Endometrial microvascular endothelial cells (primary cell): ENCODE results near the gene ELAVL2. TPM values are rescaled to one million over a fixed set of nuclear protein-coding genes. Genes with fewer than 3 reads are reported as not detected.

Source experiments
- in situ Hi-C: cut with HindIII; loops from 2 replicates; pipeline ENCODE4 v1.10.0; 2017; ENCODE audit warnings: low sequenced_read_pairs, low pct_unique_long_range_greater_than_20kb; ENCODE audit errors: inconsistent ontology term
- total RNA-seq: library from RNA; depleted of rRNA; stranded (reverse); fragments of >200 nt; gene quantifications from one replicate; pipeline ENCODE4 v1.2.3, GENCODE V29; 2015; ENCODE audit errors: inconsistent ontology term

ELAVL2 gene
- total RNA-seq, result not detected

GRCh38 chr9:23826120-23826629, at the start of gene ELAVL2:
TSS of gene ELAVL2 (minus strand) at chr9:23826240. CDS start at chr9:23762234, 64,006 bp downstream.
- in situ Hi-C loops, result no loop called here

GRCh38 chr9:23858234-23858633, 32.2 kb upstream of the ELAVL2 start:
- in situ Hi-C loops, result no loop called here

- in situ Hi-C loops, result no loop called here
These were observed 30.0 kb upstream of the ELAVL2 start for GRCh38 chr9:23855873-23856604.

- in situ Hi-C loops, result no loop called here
These were observed 24.9 kb upstream of the ELAVL2 start for GRCh38 chr9:23850690-23851629.

GRCh38 chr9:23850242-23850689, 24.2 kb upstream of the ELAVL2 start:
- in situ Hi-C loops, result no loop called here

- in situ Hi-C loops, result no loop called here
These were observed 23.5 kb upstream of the ELAVL2 start for GRCh38 chr9:23849379-23850035.

- in situ Hi-C loops, result no loop called here
These were observed 16.6 kb upstream of the ELAVL2 start for GRCh38 chr9:23842565-23843129.

- in situ Hi-C loops, result no loop called here
These were observed 15.3 kb upstream of the ELAVL2 start for GRCh38 chr9:23841304-23841703.

GRCh38 chr9:23837038-23837437, 11.0 kb upstream of the ELAVL2 start:
- in situ Hi-C loops, result no loop called here

- in situ Hi-C loops, result no loop called here
These were observed 5.1 kb upstream of the ELAVL2 start for GRCh38 chr9:23830929-23831730.

GRCh38 chr9:23830476-23830805, 4.4 kb upstream of the ELAVL2 start:
- in situ Hi-C loops, result no loop called here

GRCh38 chr9:23829580-23830475, 3.8 kb upstream of the ELAVL2 start:
- in situ Hi-C loops, result no loop called here

- in situ Hi-C loops, result no loop called here
These were observed 340 bp downstream of the ELAVL2 start for GRCh38 chr9:23825700-23826099.

GRCh38 chr9:23824830-23825591, 1.0 kb downstream of the ELAVL2 start:
- in situ Hi-C loops, result no loop called here

- in situ Hi-C loops, result no loop called here
These were observed 1.8 kb downstream of the ELAVL2 start for GRCh38 chr9:23823986-23824829.

GRCh38 chr9:23823269-23823668, 2.8 kb downstream of the ELAVL2 start:
- in situ Hi-C loops, result no loop called here
